H9 (cell line): ENCODE data around the gene DOLPP1. TPM values are rescaled to one million over a fixed set of nuclear protein-coding genes. Genes with fewer than 3 reads are reported as not detected.

Source experiments
- DNase-seq: peaks from one replicate; pipeline ENCODE4 v3.0.0-alpha.2; 2017
- H2AFZ ChIP-seq: one replicate; pipeline ENCODE4 v1.6.1; 2013; ENCODE audit warnings: mild to moderate bottlenecking, low read length, control low read depth, moderate library complexity
- H2AK5ac ChIP-seq: 2 replicates; pipeline ENCODE4 v1.6.1; 2013; ENCODE audit warnings: low read length, control low read depth, mixed read lengths; ENCODE audit not compliant: insufficient read length
- H2BK120ac ChIP-seq: one replicate; pipeline ENCODE4 v1.6.1; 2013; ENCODE audit warnings: low read depth, mild to moderate bottlenecking, low read length, control low read depth, inconsistent platforms; ENCODE audit not compliant: poor library complexity, severe bottlenecking
- H2BK12ac ChIP-seq: 2 replicates; pipeline ENCODE4 v1.6.1; 2013; ENCODE audit warnings: low read length, control low read depth, mixed read lengths, low read depth; ENCODE audit not compliant: insufficient read length
- H2BK15ac ChIP-seq: 2 replicates; pipeline ENCODE4 v1.6.1; 2013; ENCODE audit warnings: low read depth, low read length, control low read depth
- H2BK20ac ChIP-seq: one replicate; pipeline ENCODE4 v1.6.1; 2013; ENCODE audit warnings: low read depth, mild to moderate bottlenecking, low read length, control low read depth, inconsistent platforms; ENCODE audit not compliant: poor library complexity, severe bottlenecking
- H2BK5ac ChIP-seq: 2 replicates; pipeline ENCODE4 v1.6.1; 2013; ENCODE audit warnings: low read length, control low read depth, mixed read lengths; ENCODE audit not compliant: insufficient read length
- H3K14ac ChIP-seq: 2 replicates; pipeline ENCODE4 v1.6.1; 2013; ENCODE audit warnings: low read length, control low read depth; ENCODE audit not compliant: insufficient read depth
- H3K18ac ChIP-seq: 2 replicates; pipeline ENCODE4 v1.6.1; 2013; ENCODE audit warnings: low read depth, mild to moderate bottlenecking, mixed read lengths, low read length, control low read depth; ENCODE audit not compliant: insufficient read length
- H3K23ac ChIP-seq: 2 replicates; pipeline ENCODE4 v1.6.1; 2013; ENCODE audit warnings: low read length, control low read depth, mixed read lengths, low read depth; ENCODE audit not compliant: insufficient read length
- H3K23me2 ChIP-seq: 2 replicates; pipeline ENCODE4 v1.6.1; 2013; ENCODE audit warnings: low read depth, mild to moderate bottlenecking, mixed read lengths, low read length, control low read depth; ENCODE audit not compliant: insufficient read length, poor library complexity, severe bottlenecking
- H3K27ac ChIP-seq: 2 replicates; pipeline ENCODE4 v1.5.1; 2013; ENCODE audit warnings: low read length, control low read depth, mixed read lengths, low read depth; ENCODE audit not compliant: insufficient read length
- H3K27me3 ChIP-seq: 2 replicates; pipeline ENCODE4 v1.6.1; 2013; ENCODE audit warnings: low read length, control low read depth, inconsistent platforms; ENCODE audit not compliant: insufficient read depth
- H3K4ac ChIP-seq: 2 replicates; pipeline ENCODE4 v1.6.1; 2013; ENCODE audit warnings: low read depth, mild to moderate bottlenecking, control low read depth, inconsistent platforms, low read length, moderate library complexity
- H3K4me1 ChIP-seq: 2 replicates; pipeline ENCODE4 v1.6.1; 2013; ENCODE audit warnings: low read length, control low read depth, inconsistent platforms; ENCODE audit not compliant: insufficient read depth
- H3K4me2 ChIP-seq: 2 replicates; pipeline ENCODE4 v1.6.1; 2013; ENCODE audit warnings: low read length, control low read depth, mixed read lengths; ENCODE audit not compliant: insufficient read length, insufficient read depth
- H3K56ac ChIP-seq: 2 replicates; pipeline ENCODE4 v1.6.1; 2013; ENCODE audit warnings: low read depth, mild to moderate bottlenecking, mixed read lengths, low read length, control low read depth; ENCODE audit not compliant: insufficient read length
- H3K79me1 ChIP-seq: 2 replicates; pipeline ENCODE4 v1.6.1; 2013; ENCODE audit warnings: low read depth, mild to moderate bottlenecking, moderate library complexity, low read length, control low read depth, inconsistent platforms; ENCODE audit not compliant: insufficient read depth, poor library complexity, severe bottlenecking
- H3K79me2 ChIP-seq: 2 replicates; pipeline ENCODE4 v1.6.1; 2013; ENCODE audit warnings: low read length, control low read depth, inconsistent platforms; ENCODE audit not compliant: insufficient read depth
- H3K9ac ChIP-seq: 2 replicates; pipeline ENCODE4 v1.6.1; 2013; ENCODE audit warnings: low read length, control low read depth, mixed read lengths; ENCODE audit not compliant: insufficient read length; ENCODE audit errors: extremely low read depth
- H3K9me3 ChIP-seq: one replicate; pipeline ENCODE4 v1.6.1; 2013; ENCODE audit warnings: low read depth, low read length, inconsistent platforms; ENCODE audit not compliant: control insufficient read depth
- H3T11ph ChIP-seq: one replicate; pipeline ENCODE4 v1.6.1; 2013; ENCODE audit warnings: mild to moderate bottlenecking, low read length, control low read depth, inconsistent platforms
- H4K20me1 ChIP-seq: one replicate; pipeline ENCODE4 v1.6.1; 2013; ENCODE audit not compliant: control insufficient read depth, insufficient read length, insufficient read depth
- H4K5ac ChIP-seq: 2 replicates; pipeline ENCODE4 v1.6.1; 2013; ENCODE audit warnings: low read depth, mild to moderate bottlenecking, mixed read lengths, low read length, control low read depth; ENCODE audit not compliant: insufficient read length
- H4K8ac ChIP-seq: replicated peaks from 2 replicates; pipeline ENCODE4 v1.6.1; 2013; ENCODE audit warnings: low read length, control low read depth, mixed read lengths, low read depth; ENCODE audit not compliant: insufficient read length
- H4K91ac ChIP-seq: 2 replicates; pipeline ENCODE4 v1.6.1; 2013; ENCODE audit warnings: low read depth, mild to moderate bottlenecking, moderate library complexity, mixed read lengths, low read length, control low read depth; ENCODE audit not compliant: insufficient read length
- H3K27ac Mint-ChIP-seq, 3 experiments: 2 replicates in 2 of 3; 3 replicates in 1 of 3; pipeline ENCODE4 v1.8.0; 2020 to 2021; ENCODE audit warnings: mixed read lengths in 3 of 3, mild to moderate bottlenecking in 1 of 3, moderate library complexity in 1 of 3
- H3K27me3 Mint-ChIP-seq: 2 replicates; pipeline ENCODE4 v1.8.0; 2021; ENCODE audit warnings: low read depth, mild to moderate bottlenecking, moderate library complexity, mixed read lengths
- H3K36me3 Mint-ChIP-seq, 3 experiments: 2 replicates in 2 of 3; 3 replicates in 1 of 3; pipeline ENCODE4 v1.8.0; 2020 to 2021; ENCODE audit warnings: low read depth in 3 of 3, mixed read lengths in 3 of 3; ENCODE audit not compliant: insufficient read depth in 1 of 3
- H3K4me1 Mint-ChIP-seq, 2 experiments: 2 replicates each; pipeline ENCODE4 v1.8.0; 2020; ENCODE audit warnings: mixed read lengths in 2 of 2
- H3K4me3 Mint-ChIP-seq, 2 experiments: 2 replicates in 1 of 2; 3 replicates in 1 of 2; pipeline ENCODE4 v1.8.0; 2020 to 2021; ENCODE audit warnings: mild to moderate bottlenecking in 2 of 2, mixed read lengths in 2 of 2, moderate library complexity in 1 of 2
- H3K9me3 Mint-ChIP-seq, 2 experiments: 2 replicates in 1 of 2; 3 replicates in 1 of 2; pipeline ENCODE4 v1.8.0; 2020; ENCODE audit warnings: mild to moderate bottlenecking in 2 of 2, mixed read lengths in 2 of 2, moderate library complexity in 1 of 2
- WGBS: extraction: QIAGEN DNeasy Blood & Tissue Kit; methylation state at CpG from one replicate; pipeline ENCODE4 v1.1.7; 2013; ENCODE audit warnings: missing lambda C conversion rate, low lambda C conversion rate, mixed read lengths; ENCODE audit not compliant: insufficient read length; ENCODE audit errors: extremely low coverage; 5-methylcytosine and 5-hydroxymethylcytosine counted together
- total RNA-seq: library from RNA; stranded (reverse); gene quantifications from 2 replicates; pipeline ENCODE4 v1.2.1, GENCODE V29; 2021
- TF ChIP-seq, protein P1 (sequence below): fragments of 200-600 bp; sonication (generic); conservative IDR thresholded peaks from 3 replicates; pipeline ENCODE4 v1.8.0; 2021; ENCODE audit warnings: antibody characterized with exemption, mild to moderate bottlenecking

Gene DOLPP1
- total RNA-seq, 1 experiment from 2014 or later = 42.6 TPM

DNA sequence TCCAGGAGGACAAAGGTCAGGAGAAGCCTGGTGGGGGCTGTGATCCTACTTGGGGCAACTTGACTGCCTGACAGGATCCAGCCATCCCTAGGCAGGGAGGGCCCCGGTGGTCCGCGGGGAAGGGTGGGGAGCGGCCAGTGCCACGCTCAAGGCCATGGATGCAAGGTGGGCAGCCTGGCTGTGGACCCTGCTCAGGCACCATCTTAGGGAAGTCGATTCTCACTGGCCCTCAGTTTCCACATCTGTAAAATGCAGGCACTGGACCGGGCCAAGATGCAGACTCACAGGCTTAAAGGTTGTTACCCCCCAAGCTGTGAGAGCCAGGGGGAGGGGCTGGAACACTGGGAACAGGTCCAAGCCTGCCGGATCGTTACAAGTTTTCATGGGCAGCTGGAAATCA lies 8.7 kb upstream of the DOLPP1 start:
- H2AK5ac ChIP-seq = no peak overlapping the region
- H3K23ac ChIP-seq = no peak overlapping the region
- no peaks in the 10 kb centered on the region for H4K20me1 ChIP-seq
- no peak overlapping the region for H4K91ac ChIP-seq
- H3K79me1 ChIP-seq = no peaks in the 10 kb centered on the region
- no peaks in the 10 kb centered on the region for H3K9me3 ChIP-seq
- DNase-seq = no peak
- no peak overlapping the region for H2BK120ac ChIP-seq
- TF ChIP-seq, protein P1, sequence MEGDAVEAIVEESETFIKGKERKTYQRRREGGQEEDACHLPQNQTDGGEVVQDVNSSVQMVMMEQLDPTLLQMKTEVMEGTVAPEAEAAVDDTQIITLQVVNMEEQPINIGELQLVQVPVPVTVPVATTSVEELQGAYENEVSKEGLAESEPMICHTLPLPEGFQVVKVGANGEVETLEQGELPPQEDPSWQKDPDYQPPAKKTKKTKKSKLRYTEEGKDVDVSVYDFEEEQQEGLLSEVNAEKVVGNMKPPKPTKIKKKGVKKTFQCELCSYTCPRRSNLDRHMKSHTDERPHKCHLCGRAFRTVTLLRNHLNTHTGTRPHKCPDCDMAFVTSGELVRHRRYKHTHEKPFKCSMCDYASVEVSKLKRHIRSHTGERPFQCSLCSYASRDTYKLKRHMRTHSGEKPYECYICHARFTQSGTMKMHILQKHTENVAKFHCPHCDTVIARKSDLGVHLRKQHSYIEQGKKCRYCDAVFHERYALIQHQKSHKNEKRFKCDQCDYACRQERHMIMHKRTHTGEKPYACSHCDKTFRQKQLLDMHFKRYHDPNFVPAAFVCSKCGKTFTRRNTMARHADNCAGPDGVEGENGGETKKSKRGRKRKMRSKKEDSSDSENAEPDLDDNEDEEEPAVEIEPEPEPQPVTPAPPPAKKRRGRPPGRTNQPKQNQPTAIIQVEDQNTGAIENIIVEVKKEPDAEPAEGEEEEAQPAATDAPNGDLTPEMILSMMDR = no peak
- H3T11ph ChIP-seq = no peak overlapping the region
- no peak overlapping the region for H3K27ac ChIP-seq
- H4K5ac ChIP-seq = no peak overlapping the region
- H3K27ac Mint-ChIP-seq = peak overlapping the region; percentile 66 to 83 (median 73); a peak in 6 of 7 replicates
- H3K9ac ChIP-seq = no peak overlapping the region
- H3K4me1 Mint-ChIP-seq = peaks cover 14 to 23% of the 10 kb centered on the region in 2 experiments
- H3K23me2 ChIP-seq = no peaks in the 10 kb centered on the region
- no peak overlapping the region for H2BK15ac ChIP-seq
- no peak overlapping the region for H2BK12ac ChIP-seq
- H2BK20ac ChIP-seq = no peak overlapping the region
- H2AFZ ChIP-seq = no peak overlapping the region
- H3K4me1 ChIP-seq = peaks cover 5% of the 10 kb centered on the region; the same call in 1 of the 2 replicates
- no peaks in the 10 kb centered on the region for H3K79me2 ChIP-seq
- H4K8ac ChIP-seq = no peak overlapping the region
- H3K4ac ChIP-seq = no peak overlapping the region
- WGBS = no CpG with 5 or more reads among the region's 9 CpGs
- no peaks in the 10 kb centered on the region for H3K9me3 Mint-ChIP-seq
- no peak overlapping the region for H3K18ac ChIP-seq
- peak overlapping the region; percentile 1 for H3K4me2 ChIP-seq
- peak overlapping the region; percentile 31 to 69 for H3K4me3 Mint-ChIP-seq
- no peak overlapping the region for H3K14ac ChIP-seq
- H3K27me3 ChIP-seq = no peaks in the 10 kb centered on the region
- peaks cover 7 to 18% (median 17%) of the 10 kb centered on the region in 3 experiments; a peak in 5 of 7 replicates for H3K36me3 Mint-ChIP-seq
- H2BK5ac ChIP-seq = no peak overlapping the region
- no peak overlapping the region for H3K56ac ChIP-seq
- no peaks in the 10 kb centered on the region for H3K27me3 Mint-ChIP-seq
